Testis (tissue), 3 donors: ENCODE measurements around the gene TPPP. TPM values are rescaled to one million over a fixed set of nuclear protein-coding genes. Genes with fewer than 3 reads are reported as not detected.
A peak's percentile ranks its signal among the peaks of the same experiment; 100 is the strongest.

Source experiments
- DNase-seq: peaks from one replicate; pipeline ENCODE4 v3.0.0-alpha.2; 2019
- H3K27ac ChIP-seq, 2 donors: fragments of 200-600 bp; sonication (generic); one replicate each; pipeline ENCODE4 v1.5.1; 2019
- H3K27me3 ChIP-seq: fragments of 200-600 bp; sonication (generic); one replicate; pipeline ENCODE4 v1.5.1; 2019
- H3K36me3 ChIP-seq: fragments of 200-600 bp; sonication (generic); one replicate; pipeline ENCODE4 v1.5.1; 2017; ENCODE audit warnings: low read depth; ENCODE audit errors: missing control alignments
- H3K4me1 ChIP-seq: fragments of 200-600 bp; sonication (generic); one replicate; pipeline ENCODE4 v1.5.1; 2019
- H3K4me3 ChIP-seq, 2 donors: fragments of 200-600 bp; sonication (generic); one replicate each; pipeline ENCODE4 v1.5.1; 2017 to 2019
- H3K9me3 ChIP-seq: fragments of 200-600 bp; sonication (generic); one replicate; pipeline ENCODE4 v1.5.1; 2017
- CTCF ChIP-seq, 3 experiments: fragments of 450-650 bp in 2 of 3; fragments of 200-600 bp in 1 of 3; sonication (generic) in 1 of 3; IDR thresholded peaks; one replicate each; pipeline ENCODE4 v1.5.1; 2016 to 2019; ENCODE audit warnings: antibody characterized with exemption in 3 of 3, mild to moderate bottlenecking in 2 of 3, moderate library complexity in 1 of 3
- POLR2A ChIP-seq: fragments of 450-650 bp; IDR thresholded peaks from one replicate; pipeline ENCODE4 v1.6.1; 2017; ENCODE audit warnings: antibody characterized with exemption, mild to moderate bottlenecking, moderate library complexity
- WGBS, 2 donors: methylation state at CpG; one replicate each; pipeline ENCODE4 v1.1.5; 2018; 5-methylcytosine and 5-hydroxymethylcytosine counted together
- intact Hi-C: fragments of 100-400 bp; cut with DNase I; formaldehyde crosslinking; loops from one replicate; pipeline ENCODE4 v1.15.1; 2023; ENCODE audit warnings: low total_unique reads
- polyA plus RNA-seq: library from polyadenylated mRNA; stranded (reverse); fragments of 350-450 nt; fragmentation: Illumina TruSeq; extraction: RNeasy Lipid Tissue Mini Kit (QIAGEN cat#74804); gene quantifications from one replicate; pipeline ENCODE4 v1.2.3, GENCODE V29; 2014; ENCODE audit warnings: low read depth, low replicate concordance; ENCODE audit not compliant: insufficient read depth
- total RNA-seq, 2 donors: library from RNA; depleted of rRNA; stranded (reverse); fragments of >200 nt; gene quantifications; one replicate each; pipeline ENCODE4 v1.2.3, GENCODE V29; 2016

TPPP gene
- total and polyA plus RNA-seq, 3 donors from 2014 or later, result 2.9 to 5.7 (median 3.8) TPM

GRCh38 chr5:654071-654778 lies 38.9 kb downstream of the TPPP start:
- DNase-seq, result no peak
- no peak for TF ChIP-seq CTCF (IDR thresholded peaks at IDR 0.05)
- TF ChIP-seq POLR2A, result no peak
- H3K27me3 ChIP-seq, result no peaks in the 10 kb centered on the region
- H3K27ac ChIP-seq, result no peak overlapping the region
- H3K9me3 ChIP-seq, result no peaks in the 10 kb centered on the region
- H3K36me3 ChIP-seq, result no peaks in the 10 kb centered on the region
- intact Hi-C loops, result no loop called here
- 84 to 85% methylated on average over 6 to 17 of the region's 17 CpGs for WGBS, 2 donors
- no peaks in the 10 kb centered on the region for H3K4me1 ChIP-seq
- no peak overlapping the region for H3K4me3 ChIP-seq

- WGBS, 2 donors, result 87 to 93% methylated on average over 11 of the region's 11 CpGs
- no peaks in the 10 kb centered on the region for H3K4me1 ChIP-seq
- intact Hi-C loops, result no loop called here
- TF ChIP-seq CTCF (IDR thresholded peaks at IDR 0.05) (no peak), POLR2A (no peak)
- no peaks in the 10 kb centered on the region for H3K9me3 ChIP-seq
- no peak overlapping the region for H3K27ac ChIP-seq
- no peaks in the 10 kb centered on the region for H3K36me3 ChIP-seq
- H3K27me3 ChIP-seq, result no peaks in the 10 kb centered on the region
- DNase-seq, result no peak
- H3K4me3 ChIP-seq, result no peak overlapping the region
Observed at GRCh38 chr5:652773-653350, 40.3 kb downstream of the TPPP start.

- peak; percentile 9 for DNase-seq
- WGBS, 2 donors, result 95 to 100% methylated on average over 8 of the region's 8 CpGs
- TF ChIP-seq POLR2A (no peak), CTCF (IDR thresholded peaks at IDR 0.05) (no peak)
- no peak overlapping the region for H3K4me3 ChIP-seq
- H3K4me1 ChIP-seq, result no peaks in the 10 kb centered on the region
- no peak overlapping the region for H3K27ac ChIP-seq
- intact Hi-C loops, result no loop called here
- no peaks in the 10 kb centered on the region for H3K36me3 ChIP-seq
- no peaks in the 10 kb centered on the region for H3K27me3 ChIP-seq
- no peaks in the 10 kb centered on the region for H3K9me3 ChIP-seq
Observed at GRCh38 chr5:652023-652515, 41.1 kb downstream of the TPPP start.

DNA sequence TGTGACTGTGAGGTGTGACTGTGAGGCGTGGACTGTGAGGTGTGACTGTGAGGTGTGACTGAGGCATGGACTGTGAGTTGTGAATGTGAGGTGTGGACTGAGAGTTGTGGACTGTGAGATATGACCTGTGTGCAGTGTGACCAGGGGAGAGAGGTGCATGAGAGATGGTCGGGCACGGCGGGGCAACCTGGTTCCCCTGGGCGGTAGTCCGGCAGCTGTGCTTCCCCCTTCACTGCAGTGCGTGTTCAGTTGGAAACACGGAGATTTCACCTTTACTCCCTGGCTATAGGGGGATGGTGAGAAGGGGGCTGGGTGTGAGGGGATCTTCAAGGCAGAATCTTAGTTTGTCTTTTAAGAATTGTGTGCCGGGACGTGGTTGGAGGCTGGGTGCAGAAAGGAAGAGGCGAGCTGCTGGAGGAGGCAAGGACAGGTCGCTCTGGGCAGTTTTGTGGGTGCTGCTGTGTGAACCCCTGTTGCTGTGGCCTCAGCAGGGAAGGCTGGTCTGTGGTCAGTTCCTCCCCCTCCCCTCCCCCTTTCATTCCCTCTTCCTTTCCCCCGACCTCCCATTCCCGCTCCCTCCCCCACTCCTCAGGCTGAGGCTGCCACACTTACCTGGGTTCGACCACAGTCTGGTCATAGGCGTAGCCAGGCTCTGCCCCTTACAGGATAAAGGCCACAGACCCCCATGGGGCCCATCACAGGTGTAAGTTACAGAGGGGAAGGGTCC lies 41.7 kb downstream of the TPPP start:
- 86 to 94% methylated on average over 16 of the region's 16 CpGs for WGBS, 2 donors
- H3K27me3 ChIP-seq, result no peaks in the 10 kb centered on the region
- TF ChIP-seq CTCF (IDR thresholded peaks at IDR 0.05) (no peak), POLR2A (no peak)
- intact Hi-C loops, result no loop called here
- peaks cover 2% of the 10 kb centered on the region for H3K4me1 ChIP-seq
- no peak for DNase-seq
- no peaks in the 10 kb centered on the region for H3K36me3 ChIP-seq
- no peak overlapping the region for H3K27ac ChIP-seq
- no peak overlapping the region for H3K4me3 ChIP-seq
- H3K9me3 ChIP-seq, result no peaks in the 10 kb centered on the region
